ENCODE data around the gene TNFRSF14. TPM values are rescaled to one million over a fixed set of nuclear protein-coding genes. Genes with fewer than 3 reads are reported as not detected.

TNFRSF14 gene
- 0.29 and 0.57 TPM in 2 replicates for total RNA-seq (2021)
- long read RNA-seq: 0 reads

DNA sequence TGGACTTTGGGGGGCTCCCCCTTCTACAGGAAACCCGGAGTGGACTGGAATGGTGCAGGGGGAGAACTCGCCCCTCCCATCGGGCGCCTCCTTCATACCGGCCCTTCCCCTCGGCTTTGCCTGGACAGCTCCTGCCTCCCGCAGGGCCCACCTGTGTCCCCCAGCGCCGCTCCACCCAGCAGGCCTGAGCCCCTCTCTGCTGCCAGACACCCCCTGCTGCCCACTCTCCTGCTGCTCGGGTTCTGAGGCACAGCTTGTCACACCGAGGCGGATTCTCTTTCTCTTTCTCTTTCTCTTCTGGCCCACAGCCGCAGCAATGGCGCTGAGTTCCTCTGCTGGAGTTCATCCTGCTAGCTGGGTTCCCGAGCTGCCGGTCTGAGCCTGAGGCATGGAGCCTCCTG lies at the start of gene TNFRSF14:
Gene TNFRSF14 (plus strand): TSS at position 95 of the 401 bp plus-strand sequence. CDS start 294 bp downstream, at position 389.
- Histone ChIP-seq H3K18ac (ENCODE audit: insufficient read length, low read depth, low read length) (no peak within 1 kb of the TSS), H3T11ph (ENCODE audit: low read length) (no peak within 1 kb of the TSS), H3K4me1 (ENCODE audit: insufficient read depth, low read length) (no peaks in the 10 kb centered on the region), H4K20me1 (ENCODE audit: control insufficient read depth, insufficient read depth, insufficient read length) (no peaks in the 10 kb centered on the region), H3K23me2 (ENCODE audit: insufficient read length, low read depth, low read length, poor library complexity, severe bottlenecking) (no peaks in the 10 kb centered on the region), H2BK20ac (ENCODE audit: low read depth, low read length, poor library complexity, severe bottlenecking) (no peak within 1 kb of the TSS), H3K9me3 (ENCODE audit: control insufficient read depth, low read depth, low read length) (no peaks in the 10 kb centered on the region), H4K91ac (ENCODE audit: insufficient read length, low read depth, low read length) (no peak within 1 kb of the TSS), H3K23ac (ENCODE audit: insufficient read length, low read depth, low read length) (no peak within 1 kb of the TSS), H2AFZ (ENCODE audit: low read length) (no peak within 1 kb of the TSS), H4K8ac (replicated peaks; ENCODE audit: insufficient read length, low read depth, low read length) (no peak within 1 kb of the TSS), H3K4me2 (ENCODE audit: insufficient read depth, insufficient read length, low read length) (no peak within 1 kb of the TSS), H2BK5ac (ENCODE audit: insufficient read length, low read length) (no peak within 1 kb of the TSS), H2BK15ac (ENCODE audit: low read depth, low read length) (no peak within 1 kb of the TSS), H3K56ac (ENCODE audit: insufficient read length, low read depth, low read length) (no peak within 1 kb of the TSS), H2AK5ac (ENCODE audit: insufficient read length, low read length) (no peak within 1 kb of the TSS), H3K79me1 (ENCODE audit: insufficient read depth, low read depth, low read length, poor library complexity, severe bottlenecking) (no peaks in the 10 kb centered on the region), H3K14ac (ENCODE audit: insufficient read depth, low read length) (peak within 1 kb of the TSS; percentile 10; the same call in 1 of the 2 replicates), H3K79me2 (ENCODE audit: insufficient read depth, low read length) (no peaks in the 10 kb centered on the region), H2BK120ac (ENCODE audit: low read depth, low read length, poor library complexity, severe bottlenecking) (no peak within 1 kb of the TSS), H4K5ac (ENCODE audit: insufficient read length, low read depth, low read length) (no peak within 1 kb of the TSS), H2BK12ac (ENCODE audit: insufficient read length, low read depth, low read length) (no peak within 1 kb of the TSS), H3K27me3 (ENCODE audit: insufficient read depth, low read length) (no peaks in the 10 kb centered on the region), H3K4ac (ENCODE audit: low read depth, low read length) (no peak within 1 kb of the TSS), H3K9ac (ENCODE audit: extremely low read depth, insufficient read length, low read length) (no peak within 1 kb of the TSS), H3K27ac (ENCODE audit: insufficient read length, low read depth, low read length) (no peak within 1 kb of the TSS)
- Mint-ChIP-seq H3K27ac (peak within 1 kb of the TSS; percentile 27 to 82 (median 67); a peak in 3 of 7 replicates), H3K36me3 (ENCODE audit: insufficient read depth in 1 of 3, low read depth in 3 of 3) (no peaks in the 10 kb centered on the region), H3K27me3 (ENCODE audit: low read depth) (no peaks in the 10 kb centered on the region), H3K4me1 (peaks cover 9 to 10% of the 10 kb centered on the region in 2 experiments), H3K9me3 (no peaks in the 10 kb centered on the region; a peak in 1 of 5 replicates), H3K4me3 (no peak within 1 kb of the TSS; a peak in 1 of 5 replicates)
- no CpG with 5 or more reads among the region's 16 CpGs for WGBS (ENCODE audit: extremely low coverage, insufficient read length, low lambda C conversion rate)
- no peak for TF ChIP-seq CTCF (conservative IDR thresholded peaks at IDR 0.05)
- DNase-seq: no peak
